ENCODE results near the gene RAB11A.

DNA sequence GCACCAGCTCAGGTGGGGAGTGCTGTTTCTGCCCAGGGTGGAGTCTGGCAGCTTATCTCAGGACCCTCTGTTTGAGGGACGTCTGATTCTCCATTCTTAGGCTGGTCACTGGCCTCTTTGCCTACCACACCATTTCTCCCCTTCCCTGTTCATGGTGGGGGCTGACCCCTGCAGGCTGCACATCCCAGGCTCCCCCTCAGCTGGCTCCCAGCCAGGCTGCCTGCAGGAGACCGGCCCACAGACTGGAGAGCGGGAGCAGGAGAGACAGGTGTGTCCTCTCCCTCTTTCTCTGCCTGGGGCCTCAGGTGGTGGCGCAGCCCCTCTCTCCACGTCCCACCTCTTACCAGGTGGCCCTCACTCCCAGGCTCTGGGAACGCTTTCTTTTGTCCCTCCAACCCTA is 60.8 kb downstream of the RAB11A start:
- TF ChIP-seq, protein P1, sequence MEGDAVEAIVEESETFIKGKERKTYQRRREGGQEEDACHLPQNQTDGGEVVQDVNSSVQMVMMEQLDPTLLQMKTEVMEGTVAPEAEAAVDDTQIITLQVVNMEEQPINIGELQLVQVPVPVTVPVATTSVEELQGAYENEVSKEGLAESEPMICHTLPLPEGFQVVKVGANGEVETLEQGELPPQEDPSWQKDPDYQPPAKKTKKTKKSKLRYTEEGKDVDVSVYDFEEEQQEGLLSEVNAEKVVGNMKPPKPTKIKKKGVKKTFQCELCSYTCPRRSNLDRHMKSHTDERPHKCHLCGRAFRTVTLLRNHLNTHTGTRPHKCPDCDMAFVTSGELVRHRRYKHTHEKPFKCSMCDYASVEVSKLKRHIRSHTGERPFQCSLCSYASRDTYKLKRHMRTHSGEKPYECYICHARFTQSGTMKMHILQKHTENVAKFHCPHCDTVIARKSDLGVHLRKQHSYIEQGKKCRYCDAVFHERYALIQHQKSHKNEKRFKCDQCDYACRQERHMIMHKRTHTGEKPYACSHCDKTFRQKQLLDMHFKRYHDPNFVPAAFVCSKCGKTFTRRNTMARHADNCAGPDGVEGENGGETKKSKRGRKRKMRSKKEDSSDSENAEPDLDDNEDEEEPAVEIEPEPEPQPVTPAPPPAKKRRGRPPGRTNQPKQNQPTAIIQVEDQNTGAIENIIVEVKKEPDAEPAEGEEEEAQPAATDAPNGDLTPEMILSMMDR (IDR thresholded peaks at IDR 0.05; ENCODE audit: borderline replicate concordance, extremely low read depth, low read length, poor library complexity, severe bottlenecking) = no peak
- TF ChIP-seq EZH2 (IDR thresholded peaks at IDR 0.05; ENCODE audit: borderline replicate concordance, low read depth, low read length, severe bottlenecking) = no peak

All from DND-41 (cell line).